Cardiac muscle cell (in vitro differentiated cells and primary cell): ENCODE measurements around the gene TCERG1L. TPM values are rescaled to one million over a fixed set of nuclear protein-coding genes. Genes with fewer than 3 reads are reported as not detected.

Experiments
- DNase-seq, 2 donors: peaks; one replicate each; pipeline versions ENCODE4 v3.0.0 to v3.0.0-alpha.2; 2010 to 2017; ENCODE audit warnings: low read depth in 1 of 2, low spot score in 1 of 2
- H3K27ac ChIP-seq: fragments of 200-600 bp; sonication (generic); 2 replicates; pipeline ENCODE4 v1.5.1; 2016
- H3K27me3 ChIP-seq: fragments of 200-600 bp; sonication (generic); 2 replicates; pipeline ENCODE4 v1.6.0; 2016; ENCODE audit warnings: control low read depth
- H3K36me3 ChIP-seq: fragments of 200-600 bp; sonication (generic); 2 replicates; pipeline ENCODE4 v1.5.1; 2016; ENCODE audit warnings: control low read depth
- H3K4me1 ChIP-seq: fragments of 200-600 bp; sonication (generic); 2 replicates; pipeline ENCODE4 v1.8.1; 2017; ENCODE audit warnings: low read depth, mild to moderate bottlenecking, mixed run types
- H3K4me3 ChIP-seq: fragments of 200-600 bp; sonication (generic); 2 replicates; pipeline ENCODE4 v1.5.1; 2016; ENCODE audit warnings: mild to moderate bottlenecking
- H3K9me3 ChIP-seq: fragments of 200-600 bp; sonication (generic); 2 replicates; pipeline ENCODE4 v1.5.1; 2017; ENCODE audit warnings: low read depth, mild to moderate bottlenecking, control low read depth
- CTCF ChIP-seq: IDR thresholded peaks from 2 replicates; pipeline ENCODE4 v1.5.1; 2012; ENCODE audit warnings: low read depth, mild to moderate bottlenecking, low read length
- polyA plus RNA-seq: library from polyadenylated mRNA; unstranded; fragments of >200 nt; fragmentation: Nextera tagmentation; extraction: Ambion mirVana; gene quantifications from 2 replicates; pipeline ENCODE4 v1.2.1, GENCODE V29; 2016
- total RNA-seq: library from RNA; depleted of rRNA; stranded (reverse); fragments of >200 nt; gene quantifications from 2 replicates; pipeline ENCODE4 v1.2.3, GENCODE V29; 2016

The TCERG1L gene
- total and polyA plus RNA-seq, 2 experiments from 2014 or later, result 0.12 to 1.9 TPM

GRCh38 chr10:131314799-131315198 lies 3.3 kb upstream of the TCERG1L start:
- Histone ChIP-seq H3K27me3 (peaks cover 50% of the 10 kb centered on the region), H3K9me3 (no peaks in the 10 kb centered on the region), H3K4me3 (no peak overlapping the region), H3K27ac (no peak overlapping the region), H3K4me1 (no peaks in the 10 kb centered on the region), H3K36me3 (no peaks in the 10 kb centered on the region)
- DNase-seq, result peak in 1 of 2 donors; percentile 24
- no peak for TF ChIP-seq CTCF

GRCh38 chr10:131314148-131314547 lies 2.6 kb upstream of the TCERG1L start:
- no peak for TF ChIP-seq CTCF
- Histone ChIP-seq H3K4me3 (no peak overlapping the region), H3K27ac (no peak overlapping the region), H3K4me1 (no peaks in the 10 kb centered on the region), H3K36me3 (no peaks in the 10 kb centered on the region), H3K27me3 (peaks cover 52% of the 10 kb centered on the region), H3K9me3 (no peaks in the 10 kb centered on the region)
- no peak for DNase-seq

DNA sequence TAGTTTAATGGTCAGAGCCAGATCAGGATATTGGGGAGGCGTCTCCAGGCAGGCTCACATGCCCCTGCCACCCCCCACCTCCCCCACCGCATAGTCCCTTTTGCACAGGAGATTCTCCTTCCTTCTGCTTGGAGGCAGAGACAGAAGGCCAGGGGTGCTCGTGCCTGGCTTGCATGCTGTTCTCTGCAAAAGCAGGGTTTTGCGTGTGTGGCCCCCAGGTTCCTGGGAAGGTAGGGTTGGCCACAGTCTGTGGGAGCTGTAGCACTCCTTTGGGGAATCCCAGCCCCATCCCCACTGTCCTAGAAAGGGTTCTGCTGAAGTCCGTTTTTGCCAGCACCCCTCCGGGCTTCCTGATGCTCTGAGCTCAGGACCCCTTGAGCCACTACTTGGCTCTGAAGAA lies 1.9 kb upstream of the TCERG1L start:
- H3K4me3 ChIP-seq, result no peak overlapping the region
- DNase-seq, result no peak
- H3K27ac ChIP-seq, result no peak overlapping the region
- no peaks in the 10 kb centered on the region for H3K9me3 ChIP-seq
- TF ChIP-seq CTCF, result no peak
- peaks cover 52% of the 10 kb centered on the region for H3K27me3 ChIP-seq
- no peaks in the 10 kb centered on the region for H3K4me1 ChIP-seq
- no peaks in the 10 kb centered on the region for H3K36me3 ChIP-seq

DNA sequence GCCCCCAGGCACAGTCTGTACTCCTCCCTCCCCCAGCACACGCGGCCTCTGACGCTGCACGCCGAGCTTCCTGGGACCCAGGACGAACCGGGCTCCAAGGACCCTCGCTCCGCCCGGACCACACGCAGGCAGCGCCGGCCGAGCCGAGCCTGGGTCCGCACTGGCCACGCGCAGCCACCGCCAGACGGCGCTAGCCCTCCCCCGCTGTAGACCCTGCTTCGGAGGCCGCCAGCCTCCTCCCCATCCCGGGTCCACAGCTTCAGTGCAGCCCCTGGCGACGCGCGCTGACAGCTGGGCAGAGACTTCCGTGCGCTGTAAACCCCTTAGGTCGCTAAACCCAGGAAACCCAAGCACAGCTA lies 936 bp upstream of the TCERG1L start:
- peak; percentile 61 for TF ChIP-seq CTCF
- H3K4me3 ChIP-seq, result peak overlapping the region; percentile 45
- peak; percentile 38 to 78 for DNase-seq
- no peaks in the 10 kb centered on the region for H3K4me1 ChIP-seq
- no peak overlapping the region for H3K27ac ChIP-seq
- no peaks in the 10 kb centered on the region for H3K36me3 ChIP-seq
- peaks cover 44% of the 10 kb centered on the region for H3K27me3 ChIP-seq
- H3K9me3 ChIP-seq, result no peaks in the 10 kb centered on the region

DNA sequence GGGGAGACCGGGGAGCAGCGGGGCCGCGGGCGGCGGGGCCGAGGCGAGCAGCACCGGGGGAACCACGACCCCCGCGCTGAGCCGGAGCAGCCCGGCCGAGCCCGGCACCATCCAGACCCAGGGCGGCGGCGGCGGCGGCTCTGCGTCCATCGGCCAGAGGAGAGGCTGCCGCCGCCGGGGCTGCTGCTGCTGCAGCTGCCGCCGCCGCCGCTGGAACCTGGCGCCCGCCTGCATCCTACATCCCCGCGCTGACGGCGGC lies 190 bp downstream of the TCERG1L start:
- Histone ChIP-seq H3K4me1 (no peaks in the 10 kb centered on the region), H3K9me3 (no peaks in the 10 kb centered on the region), H3K27me3 (peaks cover 44% of the 10 kb centered on the region), H3K4me3 (peak overlapping the region; percentile 20), H3K27ac (no peak overlapping the region), H3K36me3 (no peaks in the 10 kb centered on the region)
- peak in 1 of 2 donors; percentile 11 for DNase-seq
- no peak for TF ChIP-seq CTCF
